Astrocyte of the cerebellum (primary cell): ENCODE measurements around the gene PTK7.

ENCODE experiments used
- DNase-seq: peaks from one replicate; pipeline ENCODE4 v3.0.0-alpha.2; 2011; ENCODE audit warnings: low read depth
- H3K4me3 ChIP-seq: 2 replicates; pipeline ENCODE4 v1.5.1; 2011; ENCODE audit warnings: mild to moderate bottlenecking, low read depth, low read length, moderate library complexity
- CTCF ChIP-seq: IDR thresholded peaks from 2 replicates; pipeline ENCODE4 v1.5.1; 2012; ENCODE audit warnings: low read length, low read depth, moderate library complexity, mild to moderate bottlenecking; ENCODE audit errors: missing control alignments
- in situ Hi-C: cut with HindIII; loops from 2 replicates; pipeline ENCODE4 v1.10.0; 2017; ENCODE audit warnings: low sequenced_read_pairs

Gene PTK7

GRCh38 chr6:43181621-43181941 is 105.5 kb downstream of the PTK7 start:
- no peak for DNase-seq
- no peak for TF ChIP-seq CTCF
- H3K4me3 ChIP-seq, result peak overlapping the region; percentile 58
- in situ Hi-C loops, result loop anchor here (5.0 kb wide), 1 partner anchor 36 kb away; no protein-coding TSS in a partner anchor

GRCh38 chr6:43181942-43182860 is 106.1 kb downstream of the PTK7 start, which contains the start of gene CUL9:
CUL9 (plus strand) TSS chr6:43182196; CDS start chr6:43184311, 2,115 bp downstream.
- in situ Hi-C loops, result loop anchor here (5.0 kb wide), 1 partner anchor 35 kb away; no protein-coding TSS in a partner anchor
- TF ChIP-seq CTCF, result no peak
- peak within 1 kb of the TSS; percentile 58 for H3K4me3 ChIP-seq
- no peak for DNase-seq

GRCh38 chr6:43183441-43183840 is 107.3 kb downstream of the PTK7 start:
- no peak for DNase-seq
- H3K4me3 ChIP-seq, result no peak overlapping the region
- in situ Hi-C loops, result loop anchor here (5.0 kb wide), 1 partner anchor 34 kb away; no protein-coding TSS in a partner anchor
- no peak for TF ChIP-seq CTCF

GRCh38 chr6:43184268-43184985 is 108.3 kb downstream of the PTK7 start:
- H3K4me3 ChIP-seq, result no peak overlapping the region
- in situ Hi-C loops, result loop anchor here (5.0 kb wide), 1 partner anchor 33 kb away; no protein-coding TSS in a partner anchor
- no peak for TF ChIP-seq CTCF
- DNase-seq, result no peak

- no peak for TF ChIP-seq CTCF
- no peak for DNase-seq
- H3K4me3 ChIP-seq, result no peak overlapping the region
- in situ Hi-C loops, result no loop called here
Measured at GRCh38 chr6:43185391-43185985, 109.4 kb downstream of the PTK7 start.

- H3K4me3 ChIP-seq, result no peak overlapping the region
- TF ChIP-seq CTCF, result no peak
- in situ Hi-C loops, result no loop called here
- no peak for DNase-seq
Measured at GRCh38 chr6:43186019-43186418, 109.9 kb downstream of the PTK7 start.
